ENCODE measurements around the gene FGB. TPM values are rescaled to one million over a fixed set of nuclear protein-coding genes. Genes with fewer than 3 reads are reported as not detected.

Gene FGB
- total and polyA plus RNA-seq, 2 experiments from 2014 or later: not detected

GRCh38 chr4:154560824-154561231 lies 2.0 kb upstream of the FGB start:
- no peak for ATAC-seq
- Histone ChIP-seq H4K20me1 (replicated peaks; ENCODE audit: insufficient read depth) (no peaks in the 10 kb centered on the region), H3K27me3 (ENCODE audit: insufficient read depth) (no peaks in the 10 kb centered on the region), H3F3A (replicated peaks; ENCODE audit: low read depth) (no peaks in the 10 kb centered on the region), H3K36me3 (ENCODE audit: insufficient read depth) (no peaks in the 10 kb centered on the region), H3K27ac (ENCODE audit: low read depth) (no peak overlapping the region), H3K9me2 (ENCODE audit: insufficient read depth) (no peaks in the 10 kb centered on the region), H3K79me2 (replicated peaks; ENCODE audit: insufficient read depth) (no peaks in the 10 kb centered on the region), H2AFZ (no peak overlapping the region), H3K4me1 (ENCODE audit: insufficient read depth) (no peaks in the 10 kb centered on the region), H3K4me2 (no peak overlapping the region), H3K4me3 (no peak overlapping the region)
- Mint-ChIP-seq H3K27ac (no peak overlapping the region), H3K4me1 (no peaks in the 10 kb centered on the region; the same call in 2 of the 3 replicates), H3K4me3 (no peak overlapping the region), H3K9me3 (no peaks in the 10 kb centered on the region), H3K36me3 (ENCODE audit: low read depth) (no peaks in the 10 kb centered on the region), H3K27me3 (ENCODE audit: insufficient read depth, low read depth, poor library complexity) (no peaks in the 10 kb centered on the region)
- TF ChIP-seq, protein P1, sequence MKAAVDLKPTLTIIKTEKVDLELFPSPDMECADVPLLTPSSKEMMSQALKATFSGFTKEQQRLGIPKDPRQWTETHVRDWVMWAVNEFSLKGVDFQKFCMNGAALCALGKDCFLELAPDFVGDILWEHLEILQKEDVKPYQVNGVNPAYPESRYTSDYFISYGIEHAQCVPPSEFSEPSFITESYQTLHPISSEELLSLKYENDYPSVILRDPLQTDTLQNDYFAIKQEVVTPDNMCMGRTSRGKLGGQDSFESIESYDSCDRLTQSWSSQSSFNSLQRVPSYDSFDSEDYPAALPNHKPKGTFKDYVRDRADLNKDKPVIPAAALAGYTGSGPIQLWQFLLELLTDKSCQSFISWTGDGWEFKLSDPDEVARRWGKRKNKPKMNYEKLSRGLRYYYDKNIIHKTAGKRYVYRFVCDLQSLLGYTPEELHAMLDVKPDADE (IDR thresholded peaks at IDR 0.05): no peak
- TF ChIP-seq ZNF114 (CRISPR knock-in tag; IDR thresholded peaks at IDR 0.05): no peak
- no peak for TF ChIP-seq JUNB (IDR thresholded peaks at IDR 0.05; ENCODE audit: unreplicated experiment)
- TF ChIP-seq ZNF331 (CRISPR knock-in tag; IDR thresholded peaks at IDR 0.05; ENCODE audit: low read depth): no peak
- no peak for TF ChIP-seq STAT1 (IDR thresholded peaks at IDR 0.05; ENCODE audit: unreplicated experiment)
- TF ChIP-seq, protein P2, sequence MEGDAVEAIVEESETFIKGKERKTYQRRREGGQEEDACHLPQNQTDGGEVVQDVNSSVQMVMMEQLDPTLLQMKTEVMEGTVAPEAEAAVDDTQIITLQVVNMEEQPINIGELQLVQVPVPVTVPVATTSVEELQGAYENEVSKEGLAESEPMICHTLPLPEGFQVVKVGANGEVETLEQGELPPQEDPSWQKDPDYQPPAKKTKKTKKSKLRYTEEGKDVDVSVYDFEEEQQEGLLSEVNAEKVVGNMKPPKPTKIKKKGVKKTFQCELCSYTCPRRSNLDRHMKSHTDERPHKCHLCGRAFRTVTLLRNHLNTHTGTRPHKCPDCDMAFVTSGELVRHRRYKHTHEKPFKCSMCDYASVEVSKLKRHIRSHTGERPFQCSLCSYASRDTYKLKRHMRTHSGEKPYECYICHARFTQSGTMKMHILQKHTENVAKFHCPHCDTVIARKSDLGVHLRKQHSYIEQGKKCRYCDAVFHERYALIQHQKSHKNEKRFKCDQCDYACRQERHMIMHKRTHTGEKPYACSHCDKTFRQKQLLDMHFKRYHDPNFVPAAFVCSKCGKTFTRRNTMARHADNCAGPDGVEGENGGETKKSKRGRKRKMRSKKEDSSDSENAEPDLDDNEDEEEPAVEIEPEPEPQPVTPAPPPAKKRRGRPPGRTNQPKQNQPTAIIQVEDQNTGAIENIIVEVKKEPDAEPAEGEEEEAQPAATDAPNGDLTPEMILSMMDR (conservative IDR thresholded peaks at IDR 0.05; ENCODE audit: low read depth in 2 of 2): no peak
- TF ChIP-seq POLR2AphosphoS5 (IDR thresholded peaks at IDR 0.05; ENCODE audit: low read depth): no peak
- no peak for DNase-seq (ENCODE audit: low spot score)

DNA sequence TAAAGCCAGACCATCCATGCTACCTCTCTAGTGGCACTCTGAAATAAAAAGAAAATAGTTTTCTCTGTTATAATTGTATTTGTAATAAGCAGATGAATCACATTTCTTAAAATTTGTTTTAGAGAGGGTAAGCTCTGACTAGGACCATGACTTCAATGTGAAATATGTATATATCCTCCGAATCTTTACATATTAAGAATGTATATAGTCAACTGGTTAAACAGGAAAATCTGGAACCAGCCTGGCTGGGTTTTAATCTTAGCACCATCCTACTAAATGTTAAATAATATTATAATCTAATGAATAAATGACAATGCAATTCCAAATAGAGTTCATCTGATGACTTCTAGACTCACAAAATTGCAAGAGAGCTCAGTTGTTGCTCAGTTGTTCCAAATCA lies 1.5 kb downstream of the FGB start:
- Histone ChIP-seq H3K4me3 (no peak overlapping the region), H3K36me3 (ENCODE audit: insufficient read depth) (no peaks in the 10 kb centered on the region), H3K9me2 (ENCODE audit: insufficient read depth) (no peaks in the 10 kb centered on the region), H3K4me2 (no peak overlapping the region), H3K27ac (ENCODE audit: low read depth) (no peak overlapping the region), H4K20me1 (replicated peaks; ENCODE audit: insufficient read depth) (no peaks in the 10 kb centered on the region), H2AFZ (no peak overlapping the region), H3K4me1 (ENCODE audit: insufficient read depth) (peaks cover 6% of the 10 kb centered on the region; the same call in 1 of the 2 replicates), H3K27me3 (ENCODE audit: insufficient read depth) (no peaks in the 10 kb centered on the region), H3F3A (replicated peaks; ENCODE audit: low read depth) (no peaks in the 10 kb centered on the region), H3K79me2 (replicated peaks; ENCODE audit: insufficient read depth) (no peaks in the 10 kb centered on the region)
- DNase-seq (ENCODE audit: low spot score) (no peak), ATAC-seq (no peak)
- Mint-ChIP-seq H3K36me3 (ENCODE audit: low read depth) (no peaks in the 10 kb centered on the region), H3K4me1 (peaks cover 10% of the 10 kb centered on the region), H3K27ac (no peak overlapping the region), H3K4me3 (no peak overlapping the region), H3K9me3 (no peaks in the 10 kb centered on the region), H3K27me3 (ENCODE audit: insufficient read depth, low read depth, poor library complexity) (no peaks in the 10 kb centered on the region)
- no peak for TF ChIP-seq JUNB (IDR thresholded peaks at IDR 0.05; ENCODE audit: unreplicated experiment)
- TF ChIP-seq, protein P2 (conservative IDR thresholded peaks at IDR 0.05; ENCODE audit: low read depth in 2 of 2): no peak
- no peak for TF ChIP-seq EZH2 (IDR thresholded peaks at IDR 0.05; ENCODE audit: low read depth, unreplicated experiment)
- TF ChIP-seq ZNF114 (CRISPR knock-in tag; IDR thresholded peaks at IDR 0.05): no peak
- TF ChIP-seq, protein P1 (IDR thresholded peaks at IDR 0.05): no peak
- no peak for TF ChIP-seq EZH2phosphoT487 (IDR thresholded peaks at IDR 0.05; ENCODE audit: unreplicated experiment)
- no peak for TF ChIP-seq ZNF331 (CRISPR knock-in tag; IDR thresholded peaks at IDR 0.05; ENCODE audit: low read depth)
- TF ChIP-seq CREB1 (CRISPR knock-in tag; IDR thresholded peaks at IDR 0.05; ENCODE audit: low read depth): no peak
- TF ChIP-seq NANOG (IDR thresholded peaks at IDR 0.05; ENCODE audit: borderline replicate concordance): no peak
- no peak for TF ChIP-seq STAT1 (IDR thresholded peaks at IDR 0.05; ENCODE audit: unreplicated experiment)
- TF ChIP-seq POLR2AphosphoS5 (IDR thresholded peaks at IDR 0.05; ENCODE audit: low read depth): no peak

Data from GM23338 (cell line).